Glomerular visceral epithelial cell (primary cell): ENCODE data around the gene BCL10.
A peak's percentile ranks its signal among the peaks of the same experiment; 100 is the strongest.
"Not testable (repeated sequence)": the region's sequence is repeated elsewhere in the genome, so short reads cannot be mapped to it uniquely, and the experiment has no call there.

Source experiments
- DNase-seq: peaks from one replicate; pipeline ENCODE4 v3.0.0-alpha.2; 2016; ENCODE audit errors: extremely low spot score

BCL10 gene

GRCh38 chr1:85264150-85264549 is 12.3 kb downstream of the BCL10 start:
- DNase-seq: no peak

DNA sequence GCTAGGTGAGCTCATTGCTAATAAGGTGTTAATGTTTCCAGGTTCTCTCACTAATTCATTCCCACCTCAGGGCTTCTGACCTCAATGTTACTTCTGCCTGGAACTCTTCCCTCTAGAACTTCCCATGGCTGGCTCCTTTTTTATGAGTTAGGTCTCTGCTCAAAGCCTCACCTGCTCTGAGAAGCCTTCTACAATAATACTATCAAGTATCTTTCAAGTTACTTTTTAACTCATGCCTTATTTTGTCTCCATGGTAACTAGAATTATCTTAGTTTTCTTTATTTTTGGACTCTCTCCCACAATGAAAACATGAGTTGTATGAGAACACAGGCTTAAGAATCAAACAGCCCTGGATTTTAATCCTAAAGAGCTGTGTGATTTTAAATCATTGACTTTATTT is 13.4 kb downstream of the BCL10 start:
- DNase-seq: no peak

GRCh38 chr1:85259912-85260274 is 16.5 kb downstream of the BCL10 start:
- DNase-seq: no peak

DNA sequence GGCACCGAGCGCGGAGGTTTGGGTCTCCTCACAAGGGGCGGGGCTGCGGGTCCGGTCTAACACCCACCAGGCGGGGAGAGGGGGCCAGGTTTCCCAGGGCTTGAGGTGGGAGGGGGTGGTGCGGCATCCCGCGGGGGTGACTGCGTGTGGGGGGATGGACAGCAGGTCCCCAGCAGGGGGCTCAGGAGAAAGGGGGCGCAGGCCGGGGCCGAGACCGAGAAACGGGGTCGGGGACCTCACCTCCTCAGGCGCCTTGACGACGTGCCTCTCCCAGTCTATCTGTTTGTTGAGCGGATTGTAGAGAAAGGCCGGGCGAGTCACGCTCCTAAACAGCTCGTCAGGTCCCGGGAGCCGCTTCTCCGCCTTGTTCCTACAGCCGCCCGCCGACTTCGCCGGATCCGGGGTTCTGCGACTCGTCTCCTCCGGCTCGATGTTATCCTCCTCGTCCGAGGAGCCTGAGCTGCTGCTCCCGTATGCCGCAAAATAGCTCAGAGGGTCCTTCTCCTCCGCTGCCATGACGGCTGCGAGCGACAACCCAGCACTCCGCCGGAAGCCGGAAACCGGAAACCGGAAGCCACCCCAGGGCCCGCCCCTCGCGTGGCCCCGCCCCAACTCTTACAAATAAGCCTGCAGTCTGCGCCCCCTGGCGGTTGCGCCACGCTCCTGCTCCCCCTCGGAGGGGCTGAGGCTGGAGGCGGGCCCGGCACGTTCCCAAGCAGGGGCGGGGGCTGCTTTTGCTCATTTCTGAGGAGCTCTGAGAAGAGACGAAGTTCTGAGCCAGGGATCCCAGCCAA is 17.1 kb downstream of the BCL10 start, which contains the start of gene C1orf52:
Gene C1orf52, minus strand, starts transcription at position 545 of the 794 bp plus-strand sequence. Its CDS starts 29 bp downstream, at position 516.
- peak; percentile 95 for DNase-seq

- no peak for DNase-seq
Measured at GRCh38 chr1:85258536-85259117, 17.8 kb downstream of the BCL10 start.

- DNase-seq: not testable (repeated sequence)
Measured at GRCh38 chr1:85249042-85249441, 27.4 kb downstream of the BCL10 start.

- no peak for DNase-seq
Measured at GRCh38 chr1:85245891-85246290, 30.5 kb downstream of the BCL10 start.

DNA sequence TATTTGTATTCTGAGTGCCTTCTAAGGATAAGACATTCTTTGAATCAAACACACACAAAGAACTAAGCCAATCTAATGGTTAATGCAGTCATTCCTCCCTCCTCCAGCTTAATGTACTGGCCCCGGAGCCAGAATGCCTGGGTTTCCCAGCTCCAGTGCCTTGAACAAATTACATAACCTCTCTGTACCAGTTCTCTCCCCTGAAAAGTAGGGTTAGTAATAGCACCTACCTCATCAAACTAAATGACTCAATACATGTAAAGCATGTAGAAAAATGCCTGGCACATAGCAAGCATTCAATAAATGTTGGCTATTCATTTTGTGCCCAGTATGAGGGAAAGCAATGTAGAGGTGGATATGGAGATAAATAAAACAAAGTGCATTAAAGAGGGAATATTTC is 31.0 kb downstream of the BCL10 start:
- DNase-seq: no peak

- no peak for DNase-seq
Measured at GRCh38 chr1:85244271-85245061, 32.0 kb downstream of the BCL10 start.

DNA sequence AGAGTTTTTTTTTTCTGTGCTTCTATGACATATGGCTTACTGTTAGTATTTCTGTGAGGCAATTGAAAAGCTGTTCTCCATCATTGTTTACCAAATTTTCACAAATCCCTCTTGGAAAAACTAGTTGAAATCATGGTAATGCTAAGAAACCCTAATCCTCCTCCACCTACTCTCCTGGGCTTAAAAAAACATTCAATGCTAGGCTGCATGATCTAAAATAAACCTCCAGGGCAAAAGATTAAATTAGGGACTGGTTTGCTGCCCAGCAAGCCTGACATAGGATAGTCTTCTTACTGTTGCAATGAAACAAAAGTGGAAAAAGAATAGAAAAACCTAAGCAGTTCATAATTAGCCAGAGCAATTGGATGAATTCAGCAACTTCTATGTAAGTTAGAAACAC is 33.1 kb downstream of the BCL10 start:
- DNase-seq: no peak

GRCh38 chr1:85240643-85241042 is 35.8 kb downstream of the BCL10 start:
- DNase-seq: no peak

GRCh38 chr1:85240174-85240601 is 36.2 kb downstream of the BCL10 start:
- DNase-seq: peak; percentile 27

DNA sequence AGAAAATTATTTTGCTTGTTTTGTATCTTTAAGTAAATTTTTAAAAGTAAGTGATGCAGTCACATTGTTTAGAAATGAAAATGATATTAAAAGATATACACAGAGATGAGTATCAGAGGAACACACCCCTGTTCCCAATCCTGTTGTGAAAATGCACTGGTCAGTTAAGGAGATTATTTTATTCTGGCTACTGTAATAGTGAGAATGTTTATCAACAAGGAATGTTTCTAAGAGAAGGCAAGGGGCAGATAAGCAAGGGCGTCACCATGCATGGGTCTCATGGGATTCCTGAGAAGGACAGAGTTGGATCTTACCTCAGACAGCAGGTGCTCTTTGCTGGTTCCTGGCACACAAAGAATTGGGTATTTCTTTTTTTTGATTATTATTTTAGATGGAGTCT is 38.8 kb downstream of the BCL10 start:
- DNase-seq: no peak

DNA sequence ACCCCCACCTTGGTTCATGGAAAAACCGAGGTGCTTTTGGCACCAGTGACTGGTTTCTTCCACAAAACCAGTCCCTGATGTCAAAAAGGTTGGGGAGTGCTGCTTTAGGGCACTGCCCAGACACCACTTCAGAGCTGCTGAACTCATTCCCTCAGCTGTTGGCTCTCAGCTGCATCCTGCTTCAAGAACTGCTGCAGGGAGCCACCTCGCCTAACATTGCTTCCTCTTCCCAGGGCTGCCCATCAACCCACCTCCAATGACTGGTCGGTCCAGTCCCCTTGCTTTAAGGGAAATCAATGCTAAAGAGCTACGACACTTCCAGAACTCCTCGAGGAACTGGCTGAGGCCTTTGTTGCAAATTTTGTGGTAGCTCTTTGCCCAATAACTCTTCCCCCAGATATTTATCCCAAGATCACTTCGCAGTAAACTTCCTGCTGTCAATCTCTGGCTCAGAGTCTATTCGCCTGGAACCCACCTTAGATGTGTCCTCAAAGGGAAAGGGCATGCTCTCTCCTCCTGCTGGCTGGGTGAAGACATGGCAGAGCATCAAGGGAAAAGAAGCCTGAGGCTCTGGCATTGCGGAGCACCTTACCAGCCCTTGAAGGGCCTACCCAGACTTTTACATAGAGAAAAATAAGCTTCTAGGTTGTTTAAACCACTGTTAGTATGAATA is 46.0 kb downstream of the BCL10 start:
- DNase-seq: no peak

- DNase-seq: no peak
Measured at GRCh38 chr1:85229574-85230097, 46.8 kb downstream of the BCL10 start.

- no peak for DNase-seq
Measured at GRCh38 chr1:85228972-85229371, 47.5 kb downstream of the BCL10 start.

- DNase-seq: no peak
Measured at GRCh38 chr1:85225624-85226380, 50.6 kb downstream of the BCL10 start.

- no peak for DNase-seq
Measured at GRCh38 chr1:85224734-85225623, 51.5 kb downstream of the BCL10 start.

DNA sequence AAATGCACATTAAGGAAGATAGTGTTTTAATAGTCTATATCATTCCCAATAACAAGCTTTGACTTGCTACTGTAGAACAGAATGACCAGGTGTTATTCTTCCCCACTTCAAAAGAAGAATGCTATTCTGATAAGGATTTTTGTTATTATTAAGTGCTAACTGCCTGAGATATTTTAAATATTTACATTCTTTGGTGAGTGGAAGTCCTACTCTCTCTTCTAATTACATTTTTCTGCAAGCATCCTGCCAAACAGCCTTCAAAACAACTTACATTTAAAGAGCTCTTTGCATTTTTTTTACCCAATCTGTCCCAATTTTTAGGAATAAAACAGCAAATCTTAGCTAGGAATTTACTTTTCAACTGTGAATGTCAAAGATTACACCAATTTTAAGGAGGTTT is 52.1 kb downstream of the BCL10 start:
- DNase-seq: no peak

DNA sequence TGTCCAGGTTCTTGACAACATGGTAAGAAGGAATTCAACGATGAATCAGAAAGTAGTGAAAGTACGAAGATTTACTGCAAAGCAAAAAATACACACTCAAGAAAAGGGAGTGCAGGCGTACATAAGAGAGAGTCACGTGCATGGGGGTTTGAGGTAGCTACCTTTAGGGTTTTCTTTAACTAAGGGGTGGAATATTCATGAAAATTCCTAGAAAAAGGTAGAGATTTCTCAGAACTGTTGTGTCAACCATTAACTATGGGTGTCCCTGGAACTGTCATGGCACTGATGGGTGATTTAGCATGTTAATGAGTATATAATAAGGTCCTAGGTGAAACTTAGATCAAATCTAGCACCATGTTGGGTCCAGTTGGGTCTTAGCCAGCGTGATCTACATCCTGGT is 53.1 kb downstream of the BCL10 start:
- DNase-seq: no peak
